Uterus (tissue), 2 donors: ENCODE results near the gene ORMDL1.

Source experiments
- CTCF ChIP-seq, 4 experiments: fragments of 200-600 bp in 2 of 4; fragments of 450-650 bp in 2 of 4; sonication (generic) in 2 of 4; IDR thresholded peaks; one replicate each; pipeline ENCODE4 v1.5.1; 2016 to 2019; ENCODE audit warnings: antibody characterized with exemption in 4 of 4, mild to moderate bottlenecking in 2 of 4, moderate library complexity in 1 of 4
- POLR2A ChIP-seq, 2 donors: fragments of 450-650 bp; IDR thresholded peaks; one replicate each; pipeline ENCODE4 v1.6.1; 2016; ENCODE audit warnings: antibody characterized with exemption in 2 of 2, mild to moderate bottlenecking in 1 of 2, moderate library complexity in 1 of 2

- TF ChIP-seq POLR2A (IDR thresholded peaks at IDR 0.05) (no peak), CTCF (IDR thresholded peaks at IDR 0.05) (no peak)
Observed at GRCh38 chr2:189821953-189822748, 38.0 kb upstream of the ORMDL1 start.
